Neutrophil (primary cell): ENCODE measurements around the gene KCTD2.

Experiments
- H3K27ac ChIP-seq: fragments of 200-600 bp; sonication (generic); 2 replicates; pipeline ENCODE4 v1.5.1; 2016; ENCODE audit warnings: mild to moderate bottlenecking, moderate library complexity
- H3K27me3 ChIP-seq: fragments of 200-600 bp; sonication (generic); 2 replicates; pipeline ENCODE4 v1.6.0; 2016; ENCODE audit warnings: mild to moderate bottlenecking
- H3K36me3 ChIP-seq: fragments of 200-600 bp; sonication (generic); 2 replicates; pipeline ENCODE4 v1.5.1; 2017
- H3K4me1 ChIP-seq, 2 experiments: fragments of 200-600 bp in 1 of 2; sonication (generic) in 1 of 2; 1 replicate in 1 of 2; 2 replicates in 1 of 2; pipeline versions ENCODE4 v1.5.1 to v1.6.1; 2013 to 2016; ENCODE audit warnings: low read depth in 1 of 2, low read length in 1 of 2, mild to moderate bottlenecking in 1 of 2, moderate library complexity in 1 of 2; ENCODE audit not compliant: control insufficient read depth in 1 of 2, insufficient read depth in 1 of 2
- H3K4me3 ChIP-seq, 2 experiments: fragments of 200-600 bp in 1 of 2; sonication (generic) in 1 of 2; 1 replicate in 1 of 2; 2 replicates in 1 of 2; pipeline ENCODE4 v1.5.1; 2013 to 2016; ENCODE audit warnings: low read depth in 1 of 2, low read length in 1 of 2, mild to moderate bottlenecking in 1 of 2, moderate library complexity in 1 of 2
- H3K9me3 ChIP-seq: fragments of 200-600 bp; sonication (generic); 2 replicates; pipeline ENCODE4 v1.5.1; 2016
- TF ChIP-seq, protein P1 (sequence below): fragments of 200-600 bp; sonication (generic); IDR thresholded peaks from 2 replicates; pipeline ENCODE4 v1.5.1; 2016; ENCODE audit warnings: antibody characterized with exemption

The KCTD2 gene

DNA sequence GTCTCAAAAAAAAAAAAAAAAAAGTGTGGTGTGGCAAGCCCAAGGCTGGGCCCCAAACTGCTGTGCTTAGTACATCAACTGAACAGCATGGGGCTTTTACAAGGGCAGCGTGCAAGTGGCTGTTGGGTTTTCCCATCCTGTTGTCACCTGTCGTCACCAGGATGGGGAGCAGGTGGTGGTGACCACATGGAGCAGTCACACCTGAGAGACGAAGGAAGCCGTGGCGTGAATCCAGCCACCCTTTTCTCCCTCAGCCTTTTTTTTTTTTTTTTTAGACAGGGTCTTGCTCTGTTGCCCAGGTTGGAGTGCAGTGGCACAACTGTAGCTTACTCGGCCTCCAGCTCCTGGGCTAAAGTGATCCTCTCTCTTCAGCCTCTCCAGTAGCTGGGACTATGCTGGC lies 38.7 kb upstream of the KCTD2 start:
- Histone ChIP-seq H3K4me3 (no peak overlapping the region), H3K27ac (no peak overlapping the region), H3K27me3 (no peaks in the 10 kb centered on the region), H3K36me3 (no peaks in the 10 kb centered on the region), H3K4me1 (peaks cover 13 to 14% of the 10 kb centered on the region in 2 experiments), H3K9me3 (no peaks in the 10 kb centered on the region)
- TF ChIP-seq, protein P1, sequence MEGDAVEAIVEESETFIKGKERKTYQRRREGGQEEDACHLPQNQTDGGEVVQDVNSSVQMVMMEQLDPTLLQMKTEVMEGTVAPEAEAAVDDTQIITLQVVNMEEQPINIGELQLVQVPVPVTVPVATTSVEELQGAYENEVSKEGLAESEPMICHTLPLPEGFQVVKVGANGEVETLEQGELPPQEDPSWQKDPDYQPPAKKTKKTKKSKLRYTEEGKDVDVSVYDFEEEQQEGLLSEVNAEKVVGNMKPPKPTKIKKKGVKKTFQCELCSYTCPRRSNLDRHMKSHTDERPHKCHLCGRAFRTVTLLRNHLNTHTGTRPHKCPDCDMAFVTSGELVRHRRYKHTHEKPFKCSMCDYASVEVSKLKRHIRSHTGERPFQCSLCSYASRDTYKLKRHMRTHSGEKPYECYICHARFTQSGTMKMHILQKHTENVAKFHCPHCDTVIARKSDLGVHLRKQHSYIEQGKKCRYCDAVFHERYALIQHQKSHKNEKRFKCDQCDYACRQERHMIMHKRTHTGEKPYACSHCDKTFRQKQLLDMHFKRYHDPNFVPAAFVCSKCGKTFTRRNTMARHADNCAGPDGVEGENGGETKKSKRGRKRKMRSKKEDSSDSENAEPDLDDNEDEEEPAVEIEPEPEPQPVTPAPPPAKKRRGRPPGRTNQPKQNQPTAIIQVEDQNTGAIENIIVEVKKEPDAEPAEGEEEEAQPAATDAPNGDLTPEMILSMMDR: no peak

DNA sequence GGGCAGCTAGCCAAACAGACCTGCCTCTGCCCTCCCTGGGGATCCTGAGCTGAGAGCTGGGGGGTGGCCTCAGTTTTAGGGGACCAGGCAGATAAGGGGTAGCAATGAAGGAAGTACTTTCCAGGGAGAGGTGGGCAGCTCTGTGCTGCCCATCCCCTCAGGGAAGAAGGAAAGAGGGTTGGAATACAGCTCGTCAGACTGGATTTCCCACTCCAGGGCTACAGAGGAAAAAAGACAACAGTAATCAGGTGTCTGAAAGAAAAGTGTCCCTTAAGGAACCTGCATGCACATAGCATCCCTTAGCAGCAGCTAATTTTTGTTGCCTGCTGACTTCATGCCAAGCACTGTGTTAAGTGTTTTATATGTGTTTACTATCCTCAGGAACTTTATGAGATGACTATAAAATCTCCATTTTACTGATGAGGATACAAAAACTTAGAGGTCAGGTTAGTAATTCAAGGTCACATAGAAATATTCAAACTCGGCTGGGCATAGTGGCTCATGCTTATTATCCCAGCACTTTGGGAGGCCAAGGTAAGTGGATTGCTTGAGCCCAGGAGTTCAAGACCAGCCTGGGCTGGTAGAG lies 37.8 kb upstream of the KCTD2 start:
- Histone ChIP-seq H3K27ac (no peak overlapping the region), H3K36me3 (no peaks in the 10 kb centered on the region), H3K9me3 (no peaks in the 10 kb centered on the region), H3K27me3 (no peaks in the 10 kb centered on the region), H3K4me3 (no peak overlapping the region), H3K4me1 (peaks cover 16 to 18% of the 10 kb centered on the region in 2 experiments)
- TF ChIP-seq, protein P1: no peak

DNA sequence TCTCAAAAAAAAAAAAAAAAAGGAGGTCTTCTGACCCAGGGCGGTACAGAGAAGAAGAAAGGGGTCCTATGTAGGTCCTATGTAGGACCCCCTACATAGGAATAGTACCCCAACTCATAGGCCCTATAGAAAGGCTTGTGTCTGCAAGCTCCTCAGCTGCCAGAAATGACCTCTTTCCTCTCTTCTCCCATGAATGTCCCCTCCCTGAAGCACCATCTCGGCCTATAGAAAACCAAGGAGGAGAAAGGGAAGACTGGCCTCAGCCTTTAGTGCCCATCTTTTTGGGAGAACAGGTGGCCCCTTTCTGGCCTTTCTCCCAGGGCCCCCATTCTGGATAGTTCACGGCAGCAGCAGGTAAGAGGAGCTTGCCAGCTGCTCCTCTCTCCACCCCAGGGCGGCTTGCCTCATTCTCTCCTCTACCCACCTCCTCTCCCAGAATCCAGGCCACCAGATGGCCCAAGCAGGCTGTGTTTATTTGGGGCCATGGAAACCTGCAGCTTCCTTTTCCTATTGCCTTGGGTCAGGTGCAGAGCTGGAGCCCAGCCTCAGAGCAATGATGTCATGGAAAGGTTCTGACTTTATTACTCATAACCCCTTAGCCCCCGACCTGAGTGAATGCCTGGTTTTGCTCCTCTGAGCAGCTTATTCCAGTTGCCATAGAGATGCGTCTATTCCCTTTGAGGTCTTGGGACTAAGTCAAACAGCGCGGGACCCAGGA lies 36.2 kb upstream of the KCTD2 start:
- peaks cover 16 to 18% of the 10 kb centered on the region in 2 experiments for H3K4me1 ChIP-seq
- TF ChIP-seq, protein P1: no peak
- no peaks in the 10 kb centered on the region for H3K36me3 ChIP-seq
- H3K27me3 ChIP-seq: no peaks in the 10 kb centered on the region
- no peak overlapping the region for H3K4me3 ChIP-seq
- H3K9me3 ChIP-seq: no peaks in the 10 kb centered on the region
- H3K27ac ChIP-seq: no peak overlapping the region

DNA sequence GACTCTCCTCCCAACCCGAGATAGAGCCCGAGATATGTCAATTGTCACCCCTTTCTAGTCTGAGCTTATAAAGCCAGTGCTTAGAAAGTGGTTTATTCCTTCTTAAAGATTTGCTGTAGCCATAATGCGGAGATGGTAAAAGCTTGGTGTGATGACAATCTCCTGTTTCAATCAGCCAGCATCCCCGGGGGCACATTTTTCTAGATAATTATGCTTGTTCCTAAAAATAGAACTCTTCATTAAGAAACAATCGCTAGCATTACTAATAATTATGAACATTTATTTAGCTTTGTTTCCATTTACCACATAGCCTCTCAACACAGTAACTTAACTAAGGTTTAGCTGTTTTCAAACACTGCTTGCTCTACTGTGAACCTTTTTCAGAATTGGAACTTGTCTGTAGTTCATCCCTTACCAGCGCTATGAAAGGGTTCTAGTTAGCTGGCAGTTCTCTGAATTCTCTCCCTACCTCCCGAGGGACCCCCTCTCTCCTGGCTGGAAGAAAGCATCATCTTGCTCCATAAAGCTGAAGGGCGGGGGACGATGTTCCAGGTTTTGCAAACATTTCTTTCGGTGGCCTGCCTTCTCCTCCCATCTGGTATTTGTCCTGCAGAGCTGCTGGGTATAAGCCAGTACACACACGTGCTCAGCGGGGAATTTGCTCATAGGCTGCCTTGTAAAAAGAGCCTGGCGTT lies 35.5 kb upstream of the KCTD2 start:
- Histone ChIP-seq H3K4me3 (peak overlapping the region; percentile 71 to 91), H3K36me3 (no peaks in the 10 kb centered on the region), H3K27me3 (no peaks in the 10 kb centered on the region), H3K27ac (no peak overlapping the region), H3K4me1 (peaks cover 16 to 18% of the 10 kb centered on the region in 2 experiments), H3K9me3 (no peaks in the 10 kb centered on the region)
- TF ChIP-seq, protein P1: no peak

DNA sequence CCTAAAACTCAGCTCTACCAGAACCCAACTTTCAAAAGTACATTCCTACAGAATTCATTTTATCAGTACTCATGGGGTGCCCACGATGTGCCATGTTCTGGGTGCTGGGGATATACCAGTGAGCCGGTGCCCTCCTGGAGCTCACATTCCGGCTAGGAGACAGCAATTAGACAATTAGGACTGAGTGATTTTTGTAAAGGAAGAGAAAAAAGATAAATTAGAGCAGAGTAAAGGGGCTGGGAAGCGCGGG lies 35.0 kb upstream of the KCTD2 start:
- TF ChIP-seq, protein P1: no peak
- peak overlapping the region; percentile 71 to 91 for H3K4me3 ChIP-seq
- no peaks in the 10 kb centered on the region for H3K27me3 ChIP-seq
- H3K27ac ChIP-seq: no peak overlapping the region
- H3K4me1 ChIP-seq: peaks cover 16 to 18% of the 10 kb centered on the region in 2 experiments
- no peaks in the 10 kb centered on the region for H3K9me3 ChIP-seq
- no peaks in the 10 kb centered on the region for H3K36me3 ChIP-seq
